Heart left ventricle (tissue), 13 donors: ENCODE results near the gene LRIT3.

Experiments used
- POLR2A ChIP-seq, 2 donors: fragments of 450-650 bp; IDR thresholded peaks; one replicate each; pipeline ENCODE4 v1.6.1; 2017; ENCODE audit warnings: antibody characterized with exemption in 2 of 2, mild to moderate bottlenecking in 2 of 2, moderate library complexity in 2 of 2
- TF ChIP-seq, protein P1 (sequence below), 12 donors: fragments of 200-600 bp; sonication (generic) in 4 of 12; IDR thresholded peaks; one replicate each; pipeline versions ENCODE4 v1.5.0 to v1.8.0; 2018 to 2022; ENCODE audit warnings: antibody characterized with exemption in 12 of 12, mild to moderate bottlenecking in 5 of 12
- donor health status: ischemic (EF 13 %, LVEDD 7.1; RV severe dilation, severe dysfunction).
- donor health status: DM: no; HTN: yes; CAD: no.
- donor health status: DM: no; HTN: no; CAD: no.
- donor health status: ischemic (EF 25% LVEDD 6.9; RV normal size, moderate dysfunction).
- donor health status: ischemic (EF 25% LVEDD 5.7; RV mildly dilated, moderate dysfunction).
- donor health status: ischemic (EF 35%, LVEDD 5.7; RV mildly dilated, moderate dysfunction).
- donor health status: nonischemic (EF 11% LVEDD 7.7; RV severe dilation, severe dysfunction).
- donor health status: DM: yes; HTN: yes; CAD: no.
- donor health status: PGD.
- donor health status: ischemic (EF 29% LVEDD 5.4; RV normal size, mild dysfunction).
- donor health status: nonischemic (EF 23%, LVEDD 6.1; RV moderate dilation, normal function).

DNA sequence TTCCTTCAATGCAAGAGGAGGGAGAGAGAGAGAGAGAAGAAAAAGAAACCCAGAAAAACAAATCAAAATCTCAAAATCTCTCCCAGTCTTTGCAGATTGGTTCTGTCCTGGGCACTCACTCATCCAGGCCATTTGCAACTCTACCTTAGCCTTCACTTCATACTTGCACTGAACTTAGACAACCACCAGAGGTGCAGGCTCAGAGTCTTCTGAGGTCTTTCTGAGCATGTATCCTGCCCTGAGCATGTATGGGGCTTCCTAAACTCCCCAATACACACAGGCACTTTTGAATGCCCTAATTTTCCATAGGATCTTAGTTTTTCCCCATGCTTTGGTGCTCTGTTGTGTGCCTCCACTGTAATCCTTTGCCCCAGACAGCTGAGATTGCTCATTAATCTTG lies 49.0 kb upstream of the LRIT3 start:
- no peak for TF ChIP-seq POLR2A (IDR thresholded peaks at IDR 0.05)
- TF ChIP-seq, protein P1, sequence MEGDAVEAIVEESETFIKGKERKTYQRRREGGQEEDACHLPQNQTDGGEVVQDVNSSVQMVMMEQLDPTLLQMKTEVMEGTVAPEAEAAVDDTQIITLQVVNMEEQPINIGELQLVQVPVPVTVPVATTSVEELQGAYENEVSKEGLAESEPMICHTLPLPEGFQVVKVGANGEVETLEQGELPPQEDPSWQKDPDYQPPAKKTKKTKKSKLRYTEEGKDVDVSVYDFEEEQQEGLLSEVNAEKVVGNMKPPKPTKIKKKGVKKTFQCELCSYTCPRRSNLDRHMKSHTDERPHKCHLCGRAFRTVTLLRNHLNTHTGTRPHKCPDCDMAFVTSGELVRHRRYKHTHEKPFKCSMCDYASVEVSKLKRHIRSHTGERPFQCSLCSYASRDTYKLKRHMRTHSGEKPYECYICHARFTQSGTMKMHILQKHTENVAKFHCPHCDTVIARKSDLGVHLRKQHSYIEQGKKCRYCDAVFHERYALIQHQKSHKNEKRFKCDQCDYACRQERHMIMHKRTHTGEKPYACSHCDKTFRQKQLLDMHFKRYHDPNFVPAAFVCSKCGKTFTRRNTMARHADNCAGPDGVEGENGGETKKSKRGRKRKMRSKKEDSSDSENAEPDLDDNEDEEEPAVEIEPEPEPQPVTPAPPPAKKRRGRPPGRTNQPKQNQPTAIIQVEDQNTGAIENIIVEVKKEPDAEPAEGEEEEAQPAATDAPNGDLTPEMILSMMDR (IDR thresholded peaks at IDR 0.05), result no peak
